Erythroblast (primary cell): ENCODE results near the gene MCUB.

Experiments
- GATA1 ChIP-seq: IDR thresholded peaks from 2 replicates; pipeline ENCODE4 v1.6.1; 2011; ENCODE audit warnings: low read depth, mild to moderate bottlenecking, control low read depth, low read length, moderate library complexity
- POLR2A ChIP-seq: IDR thresholded peaks from 2 replicates; pipeline ENCODE4 v1.6.1; 2011; ENCODE audit warnings: mild to moderate bottlenecking, low read length

- no peak for TF ChIP-seq GATA1
- no peak for TF ChIP-seq POLR2A
Observed at GRCh38 chr4:109658871-109659410, 98.9 kb downstream of the MCUB start.
